Neural cell (in vitro differentiated cells): ENCODE data around the gene LLGL2. TPM values are rescaled to one million over a fixed set of nuclear protein-coding genes. Genes with fewer than 3 reads are reported as not detected.

Experiments used
- H2AFZ ChIP-seq: fragments of 200-600, 300-800 bp; sonication (generic), shearing (Covaris generic); 2 replicates; pipeline ENCODE4 v1.6.0; 2014; ENCODE audit warnings: low read depth, mild to moderate bottlenecking, antibody characterized with exemption, low read length, moderate library complexity
- H3F3A ChIP-seq: fragments of 200-600 bp; shearing (Covaris generic); 2 replicates; pipeline ENCODE4 v1.6.1; 2016; ENCODE audit warnings: mild to moderate bottlenecking, moderate library complexity, mixed read lengths, antibody characterized with exemption, low read length; ENCODE audit not compliant: insufficient read depth, poor library complexity, severe bottlenecking
- H3K27ac ChIP-seq: fragments of 200-600, 300-800 bp; sonication (generic), shearing (Covaris generic); 2 replicates; pipeline ENCODE4 v1.5.1; 2014; ENCODE audit warnings: mild to moderate bottlenecking, low read length, moderate library complexity
- H3K27me3 ChIP-seq: fragments of 300-800, 200-600 bp; sonication (generic), shearing (Covaris generic); 2 replicates; pipeline ENCODE4 v1.6.0; 2014; ENCODE audit warnings: mild to moderate bottlenecking, low read depth, low read length, moderate library complexity; ENCODE audit not compliant: insufficient read depth
- H3K36me3 ChIP-seq: fragments of 300-800, 200-600 bp; sonication (generic), shearing (Covaris generic); 2 replicates; pipeline ENCODE4 v1.5.1; 2014; ENCODE audit warnings: mild to moderate bottlenecking, antibody characterized with exemption, low read length, moderate library complexity; ENCODE audit not compliant: insufficient read depth
- H3K4me2 ChIP-seq: fragments of 300-800, 200-600 bp; sonication (generic), shearing (Covaris generic); 2 replicates; pipeline ENCODE4 v1.6.0; 2014; ENCODE audit warnings: mild to moderate bottlenecking, low read length
- H3K4me3 ChIP-seq: fragments of 300-800, 200-600 bp; sonication (generic), shearing (Covaris generic); 2 replicates; pipeline ENCODE4 v1.5.1; 2014; ENCODE audit warnings: mild to moderate bottlenecking, low read length, moderate library complexity
- H3K79me2 ChIP-seq: fragments of 200-600 bp; shearing (Covaris generic); replicated peaks from 2 replicates; pipeline ENCODE4 v1.6.0; 2014; ENCODE audit warnings: mild to moderate bottlenecking, low read length, moderate library complexity; ENCODE audit not compliant: insufficient read depth
- H3K9ac ChIP-seq: fragments of 300-800, 200-600 bp; sonication (generic), shearing (Covaris generic); 2 replicates; pipeline ENCODE4 v1.6.1; 2016; ENCODE audit warnings: mild to moderate bottlenecking, low read length, mixed read lengths
- H3K9me2 ChIP-seq: fragments of 200-600 bp; shearing (Covaris generic); 2 replicates; pipeline ENCODE4 v1.6.1; 2016; ENCODE audit warnings: mild to moderate bottlenecking, low read length, mixed read lengths; ENCODE audit not compliant: insufficient read depth
- H3K9me3 ChIP-seq: fragments of 200-600, 300-800 bp; sonication (generic), shearing (Covaris generic); 2 replicates; pipeline ENCODE4 v1.6.1; 2016; ENCODE audit warnings: mild to moderate bottlenecking, mixed run types, low read length, moderate library complexity, mixed read lengths
- H4K20me1 ChIP-seq: fragments of 200-600 bp; shearing (Covaris generic); 2 replicates; pipeline ENCODE4 v1.6.1; 2016; ENCODE audit warnings: mild to moderate bottlenecking, mixed run types; ENCODE audit not compliant: insufficient read depth
- CTCF ChIP-seq: fragments of 450-650 bp; IDR thresholded peaks from 2 replicates; pipeline ENCODE4 v1.5.1; 2014; ENCODE audit warnings: antibody characterized with exemption, mild to moderate bottlenecking, moderate library complexity; ENCODE audit not compliant: poor library complexity, severe bottlenecking
- EP300 ChIP-seq: fragments of 450-650 bp; conservative IDR thresholded peaks from 2 replicates; pipeline ENCODE4 v1.6.1; 2014; ENCODE audit warnings: antibody characterized with exemption, mild to moderate bottlenecking, moderate library complexity; ENCODE audit not compliant: poor library complexity, severe bottlenecking
- EZH2 ChIP-seq: fragments of 200-600, 300-800 bp; shearing (Covaris generic), sonication (generic); IDR thresholded peaks from 2 replicates; pipeline ENCODE4 v1.6.1; 2014; ENCODE audit warnings: antibody characterized with exemption, low read length, borderline replicate concordance, mild to moderate bottlenecking; ENCODE audit not compliant: insufficient read depth, poor library complexity, severe bottlenecking
- MXI1 ChIP-seq: fragments of 450-650 bp; conservative IDR thresholded peaks from 2 replicates; pipeline ENCODE4 v1.6.1; 2014; ENCODE audit warnings: antibody characterized with exemption, mild to moderate bottlenecking; ENCODE audit not compliant: poor library complexity, severe bottlenecking
- POLR2AphosphoS5 ChIP-seq: IDR thresholded peaks from 2 replicates; pipeline ENCODE4 v1.6.1; 2012
- RAD21 ChIP-seq: fragments of 450-650 bp; conservative IDR thresholded peaks from 2 replicates; pipeline ENCODE4 v1.6.1; 2014; ENCODE audit warnings: antibody characterized with exemption, mild to moderate bottlenecking, moderate library complexity
- REST ChIP-seq: IDR thresholded peaks from 2 replicates; pipeline ENCODE4 v1.6.1; 2012; ENCODE audit warnings: borderline replicate concordance
- SMC3 ChIP-seq: fragments of 450-650 bp; conservative IDR thresholded peaks from 2 replicates; pipeline ENCODE4 v1.6.1; 2014; ENCODE audit warnings: antibody characterized with exemption, mild to moderate bottlenecking, moderate library complexity; ENCODE audit not compliant: poor library complexity
- TAF1 ChIP-seq: IDR thresholded peaks from 2 replicates; pipeline ENCODE4 v1.6.1; 2012; ENCODE audit warnings: low read depth
- polyA plus RNA-seq: library from polyadenylated mRNA; depleted of rRNA; stranded (reverse); fragments of >200 nt; gene quantifications from 2 replicates; pipeline ENCODE4 v1.2.3, GENCODE V29; 2014

Gene LLGL2
- polyA plus RNA-seq, 1 donor from 2014 or later = 0.95 TPM

GRCh38 chr17:75540923-75541503 lies 15.5 kb downstream of the LLGL2 start:
- no peak for TF ChIP-seq TAF1
- no peak for TF ChIP-seq REST
- TF ChIP-seq SMC3 = no peak
- TF ChIP-seq CTCF = no peak
- TF ChIP-seq EZH2 = no peak
- no peak for TF ChIP-seq POLR2AphosphoS5
- TF ChIP-seq MXI1 = no peak
- no peak for TF ChIP-seq EP300
- no peak for TF ChIP-seq RAD21
- H3K79me2 ChIP-seq = no peaks in the 10 kb centered on the region
- H3K4me3 ChIP-seq = no peak overlapping the region
- H2AFZ ChIP-seq = no peak overlapping the region
- H4K20me1 ChIP-seq = no peaks in the 10 kb centered on the region
- H3K9me3 ChIP-seq = no peaks in the 10 kb centered on the region
- H3K27me3 ChIP-seq = no peaks in the 10 kb centered on the region
- no peak overlapping the region for H3K4me2 ChIP-seq
- H3K27ac ChIP-seq = no peak overlapping the region
- no peaks in the 10 kb centered on the region for H3F3A ChIP-seq
- H3K9ac ChIP-seq = no peak overlapping the region
- H3K9me2 ChIP-seq = no peaks in the 10 kb centered on the region
- no peaks in the 10 kb centered on the region for H3K36me3 ChIP-seq

- no peak for TF ChIP-seq REST
- no peak for TF ChIP-seq TAF1
- TF ChIP-seq EP300 = no peak
- TF ChIP-seq EZH2 = no peak
- TF ChIP-seq POLR2AphosphoS5 = no peak
- no peak for TF ChIP-seq CTCF
- no peak for TF ChIP-seq MXI1
- TF ChIP-seq SMC3 = no peak
- no peak for TF ChIP-seq RAD21
- H3K4me2 ChIP-seq = no peak overlapping the region
Measured at GRCh38 chr17:75542229-75542628, 16.7 kb downstream of the LLGL2 start.

More at GRCh38 chr17:75542229-75542628, 16.7 kb downstream of the LLGL2 start:
- Histone ChIP-seq H3K27me3 (no peaks in the 10 kb centered on the region), H3K27ac (no peak overlapping the region), H3K9me3 (no peaks in the 10 kb centered on the region), H3K79me2 (no peaks in the 10 kb centered on the region), H3F3A (no peaks in the 10 kb centered on the region), H4K20me1 (no peaks in the 10 kb centered on the region), H3K9me2 (no peaks in the 10 kb centered on the region), H3K36me3 (no peaks in the 10 kb centered on the region), H2AFZ (no peak overlapping the region), H3K4me3 (no peak overlapping the region), H3K9ac (no peak overlapping the region)
